MM.1S (cell line): ENCODE results near the gene SAMSN1.

ENCODE experiments used
- CTCF ChIP-seq: fragments of 300-600 bp; sonication (generic); IDR thresholded peaks from 2 replicates; pipeline ENCODE4 v1.5.1; 2016; ENCODE audit warnings: antibody characterized with exemption, low read length, mixed read lengths
- EZH2 ChIP-seq: fragments of 300-600 bp; sonication (generic); optimal IDR thresholded peaks from 2 replicates; pipeline ENCODE3; 2017; ENCODE audit warnings: low read depth, mild to moderate bottlenecking, antibody characterized with exemption, low read length, mixed read lengths
- EZH2phosphoT487 ChIP-seq: fragments of 300-600 bp; sonication (generic); IDR thresholded peaks from 2 replicates; pipeline ENCODE4 v1.6.1; 2018; ENCODE audit warnings: antibody characterized with exemption, low read length

- TF ChIP-seq CTCF (no peak), EZH2 (no peak), EZH2phosphoT487 (no peak)
Measured at GRCh38 chr21:14572204-14572780, 26.2 kb upstream of the SAMSN1 start.
